ENCODE data around the gene RFTN2. TPM values are rescaled to one million over a fixed set of nuclear protein-coding genes. Genes with fewer than 3 reads are reported as not detected.

The RFTN2 gene
- total RNA-seq, 1 donor from 2014 or later = 5.7 TPM

DNA sequence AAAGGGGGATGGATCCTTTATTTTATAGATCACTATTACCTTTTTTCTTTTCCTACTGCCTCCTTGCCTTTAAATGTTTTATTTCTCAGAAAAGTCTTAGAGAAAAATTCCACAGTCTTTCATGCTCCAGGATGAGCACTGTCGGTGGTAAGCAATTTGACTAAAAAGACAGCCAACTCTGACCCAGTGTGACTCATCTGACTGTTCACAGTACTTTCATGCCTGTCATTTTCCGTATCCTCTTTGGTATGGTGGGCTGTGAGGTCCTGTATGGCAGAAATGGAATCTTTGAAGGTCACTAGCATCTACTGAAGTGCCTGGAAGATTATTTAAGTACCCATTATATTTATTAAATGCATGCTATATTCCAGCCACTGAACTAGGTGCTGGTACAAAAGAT lies 2.1 kb upstream of the RFTN2 start:
- H3K9me3 Mint-ChIP-seq (ENCODE audit: low read depth) = no peaks in the 10 kb centered on the region
- no peak overlapping the region for H3K4me3 Mint-ChIP-seq (ENCODE audit: low read depth)
- no peak for DNase-seq (ENCODE audit: low spot score, unreplicated experiment)
- H3K36me3 Mint-ChIP-seq (ENCODE audit: insufficient read depth) = no peaks in the 10 kb centered on the region
- H3K4me1 Mint-ChIP-seq (ENCODE audit: low read depth) = peaks cover 22% of the 10 kb centered on the region
- no peak for TF ChIP-seq CTCF (IDR thresholded peaks at IDR 0.05; ENCODE audit: unreplicated experiment)
- H3K27ac Mint-ChIP-seq = no peak overlapping the region
- no peaks in the 10 kb centered on the region for H3K27me3 Mint-ChIP-seq

DNA sequence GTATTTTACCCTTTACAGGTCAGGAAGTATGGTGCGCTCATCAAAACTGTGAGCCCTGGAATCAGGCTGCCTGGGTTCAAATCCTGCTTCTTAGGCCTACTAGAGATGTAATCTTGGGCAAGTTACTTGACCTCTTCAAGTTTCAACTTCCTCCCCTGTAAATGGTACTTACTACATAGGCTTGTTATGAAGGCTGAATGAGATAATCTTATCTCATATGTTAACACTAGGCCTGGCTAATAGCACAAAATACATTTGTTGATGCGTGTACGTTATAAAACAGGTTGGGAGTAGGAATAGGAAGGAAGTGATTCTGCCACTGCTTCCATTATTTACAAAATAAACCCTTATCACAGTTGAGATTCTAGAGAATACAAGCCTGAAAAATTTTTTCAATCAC lies 1.7 kb upstream of the RFTN2 start:
- Mint-ChIP-seq H3K27me3 (no peaks in the 10 kb centered on the region), H3K27ac (no peak overlapping the region), H3K9me3 (ENCODE audit: low read depth) (no peaks in the 10 kb centered on the region), H3K4me1 (ENCODE audit: low read depth) (peaks cover 22% of the 10 kb centered on the region), H3K4me3 (ENCODE audit: low read depth) (no peak overlapping the region), H3K36me3 (ENCODE audit: insufficient read depth) (no peaks in the 10 kb centered on the region)
- no peak for TF ChIP-seq CTCF (IDR thresholded peaks at IDR 0.05; ENCODE audit: unreplicated experiment)
- no peak for DNase-seq (ENCODE audit: low spot score, unreplicated experiment)

- Mint-ChIP-seq H3K36me3 (ENCODE audit: insufficient read depth) (no peaks in the 10 kb centered on the region), H3K27me3 (no peaks in the 10 kb centered on the region), H3K4me3 (ENCODE audit: low read depth) (peak overlapping the region; percentile 64), H3K4me1 (ENCODE audit: low read depth) (peaks cover 22% of the 10 kb centered on the region), H3K9me3 (ENCODE audit: low read depth) (no peaks in the 10 kb centered on the region), H3K27ac (peak overlapping the region; percentile 57)
- DNase-seq (ENCODE audit: low spot score, unreplicated experiment) = no peak
- no peak for TF ChIP-seq CTCF (IDR thresholded peaks at IDR 0.05; ENCODE audit: unreplicated experiment)
These were observed 363 bp upstream of the RFTN2 start for GRCh38 chr2:197675711-197676188.

DNA sequence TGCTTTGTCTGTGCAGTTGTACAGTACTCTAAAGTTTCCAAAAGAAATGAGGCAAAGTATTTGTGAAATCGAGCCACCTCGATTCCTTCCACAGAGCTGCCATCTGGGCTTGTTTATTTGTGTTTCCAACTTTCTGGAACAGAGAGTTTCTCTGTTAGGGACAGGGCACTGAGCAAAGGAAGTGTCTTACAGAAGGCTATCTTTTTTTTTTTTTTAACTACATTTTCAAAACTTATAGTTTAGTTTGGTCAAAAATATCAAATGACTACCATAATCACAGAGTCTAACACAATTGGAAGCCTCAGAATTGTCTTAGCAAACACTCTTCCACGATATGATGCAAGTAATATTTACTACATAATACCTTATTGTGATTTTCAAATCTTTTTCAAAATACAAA lies 796 bp downstream of the RFTN2 start:
- no peak for TF ChIP-seq CTCF (IDR thresholded peaks at IDR 0.05; ENCODE audit: unreplicated experiment)
- Mint-ChIP-seq H3K4me3 (ENCODE audit: low read depth) (peak overlapping the region; percentile 64), H3K9me3 (ENCODE audit: low read depth) (no peaks in the 10 kb centered on the region)

GRCh38 chr2:197674060-197674459 lies 1.3 kb downstream of the RFTN2 start:
- H3K27me3 Mint-ChIP-seq = no peaks in the 10 kb centered on the region
- H3K27ac Mint-ChIP-seq = no peak overlapping the region
- peaks cover 22% of the 10 kb centered on the region for H3K4me1 Mint-ChIP-seq (ENCODE audit: low read depth)
- no peaks in the 10 kb centered on the region for H3K36me3 Mint-ChIP-seq (ENCODE audit: insufficient read depth)
- TF ChIP-seq CTCF (IDR thresholded peaks at IDR 0.05; ENCODE audit: unreplicated experiment) = no peak
- H3K4me3 Mint-ChIP-seq (ENCODE audit: low read depth) = no peak overlapping the region
- no peak for DNase-seq (ENCODE audit: low spot score, unreplicated experiment)
- H3K9me3 Mint-ChIP-seq (ENCODE audit: low read depth) = no peaks in the 10 kb centered on the region

More for the DNA sequence above, 796 bp downstream of the RFTN2 start:
- DNase-seq (ENCODE audit: low spot score, unreplicated experiment) = no peak
- peak overlapping the region; percentile 39 for H3K27ac Mint-ChIP-seq
- no peaks in the 10 kb centered on the region for H3K36me3 Mint-ChIP-seq (ENCODE audit: insufficient read depth)
- H3K4me1 Mint-ChIP-seq (ENCODE audit: low read depth) = peaks cover 22% of the 10 kb centered on the region
- H3K27me3 Mint-ChIP-seq = no peaks in the 10 kb centered on the region

Measured in progenitor cell of endocrine pancreas (in vitro differentiated cells).